Left lung (tissue), 10 donors: Measurements from ENCODE around the gene OR2V2. TPM values are rescaled to one million over a fixed set of nuclear protein-coding genes. Genes with fewer than 3 reads are reported as not detected.
A peak's percentile ranks its signal among the peaks of the same experiment; 100 is the strongest.

ENCODE experiments used
- ATAC-seq: fragments of 200-7000 bp; cut with Tn5 transposase; one replicate; pipeline ENCODE4 v1.9.1; 2020; ENCODE audit warnings: moderate library complexity
- DNase-seq, 4 donors: peaks; one replicate each; pipeline ENCODE4 v3.0.0-alpha.2; 2013 to 2020
- H3K27ac ChIP-seq, 2 donors: fragments of 200-600 bp; sonication (generic) in 1 of 2; one replicate each; pipeline versions ENCODE4 v1.5.0 to v1.8.0; 2020 to 2021
- H3K27me3 ChIP-seq, 2 donors: fragments of 200-600 bp; sonication (generic) in 1 of 2; one replicate each; pipeline versions ENCODE4 v1.5.0 to v1.8.0; 2020 to 2021
- H3K36me3 ChIP-seq, 2 donors: fragments of 200-600 bp; sonication (generic) in 1 of 2; one replicate each; pipeline versions ENCODE4 v1.5.0 to v1.8.0; 2020 to 2021
- H3K4me1 ChIP-seq, 2 donors: fragments of 200-600 bp; one replicate each; pipeline ENCODE4 v1.8.0; 2021
- H3K4me3 ChIP-seq, 2 donors: fragments of 200-600 bp; sonication (generic) in 1 of 2; one replicate each; pipeline versions ENCODE4 v1.5.0 to v1.8.0; 2020 to 2021; ENCODE audit warnings: mild to moderate bottlenecking in 1 of 2
- H3K9me3 ChIP-seq, 2 donors: fragments of 200-600 bp; sonication (generic) in 1 of 2; one replicate each; pipeline versions ENCODE4 v1.5.0 to v1.8.0; 2020 to 2021
- CTCF ChIP-seq, 2 donors: fragments of 200-600 bp; sonication (generic) in 1 of 2; IDR thresholded peaks; one replicate each; pipeline versions ENCODE4 v1.5.0 to v1.8.0; 2021; ENCODE audit warnings: antibody characterized with exemption in 2 of 2
- intact Hi-C, 2 donors: fragments of 100-400 bp; cut with DNase I; formaldehyde crosslinking; loops; one replicate each; pipeline versions ENCODE4 v1.11.2 to v1.14.2; 2022
- polyA plus RNA-seq, 6 donors: library from polyadenylated mRNA; unstranded; fragments of 120-200 nt; gene quantifications; one replicate each; pipeline ENCODE4 v1.2.1, GENCODE V29; 2013; ENCODE audit not compliant: insufficient read length in 6 of 6
- total RNA-seq, 2 donors: library from RNA; stranded (reverse); fragmentation: NEBNext Ultra II Directional; extraction: Animal tissue kit (Norgen Biotek cat#: 25700); gene quantifications; one replicate each; pipeline ENCODE4 v1.2.1, GENCODE V29; 2021
- donor health status: DM: no; HTN: yes; CAD: no.
- donor health status: DM: no; HTN: no; CAD: no.

OR2V2 gene
- total and polyA plus RNA-seq, 8 donors = 0.03 to 0.06 (median 0.04) TPM; not detected in 4

- TF ChIP-seq CTCF (IDR thresholded peaks at IDR 0.05) = no peak
- no peak for ATAC-seq
Observed at GRCh38 chr5:181199881-181200638, 52.7 kb downstream of the OR2V2 start.

GRCh38 chr5:181200816-181201215 is 53.4 kb downstream of the OR2V2 start:
- H3K4me3 ChIP-seq = no peak overlapping the region
- H3K4me1 ChIP-seq = peaks cover 12 to 33% of the 10 kb centered on the region in 2 donors
- TF ChIP-seq CTCF (IDR thresholded peaks at IDR 0.05) = no peak
- ATAC-seq (no peak), DNase-seq (no peak)
- intact Hi-C loops = no loop called here
- no peaks in the 10 kb centered on the region for H3K9me3 ChIP-seq
- H3K36me3 ChIP-seq = no peaks in the 10 kb centered on the region
- no peak overlapping the region for H3K27ac ChIP-seq
- peaks cover 0 to 25% of the 10 kb centered on the region in 2 donors for H3K27me3 ChIP-seq

More at GRCh38 chr5:181199881-181200638, 52.7 kb downstream of the OR2V2 start:
- H3K27ac ChIP-seq = no peak overlapping the region
- H3K36me3 ChIP-seq = no peaks in the 10 kb centered on the region
- no peaks in the 10 kb centered on the region for H3K9me3 ChIP-seq
- H3K27me3 ChIP-seq = peaks cover 0 to 17% of the 10 kb centered on the region in 2 donors
- intact Hi-C loops = no loop called here
- peak in 1 of 4 donors; percentile 22 for DNase-seq
- H3K4me1 ChIP-seq = peaks cover 10 to 25% of the 10 kb centered on the region in 2 donors
- H3K4me3 ChIP-seq = no peak overlapping the region

GRCh38 chr5:181203093-181203711 is 55.8 kb downstream of the OR2V2 start:
- H3K4me1 ChIP-seq = peaks cover 19 to 52% of the 10 kb centered on the region in 2 donors
- TF ChIP-seq CTCF (IDR thresholded peaks at IDR 0.05) = no peak
- no peaks in the 10 kb centered on the region for H3K9me3 ChIP-seq
- peak overlapping the region in 1 of 2 donors; percentile 56 for H3K4me3 ChIP-seq
- peak overlapping the region in 1 of 2 donors; percentile 71 for H3K27ac ChIP-seq
- H3K36me3 ChIP-seq = no peaks in the 10 kb centered on the region
- peaks cover 0 to 48% of the 10 kb centered on the region in 2 donors for H3K27me3 ChIP-seq
- ATAC-seq (no peak), DNase-seq (peak in 1 of 4 donors; percentile 31)
- intact Hi-C loops = no loop called here

GRCh38 chr5:181203777-181204112 is 56.4 kb downstream of the OR2V2 start:
- Histone ChIP-seq H3K4me3 (peak overlapping the region; percentile 33 to 56), H3K27ac (peak overlapping the region in 1 of 2 donors; percentile 71), H3K36me3 (no peaks in the 10 kb centered on the region), H3K27me3 (peaks cover 0 to 48% of the 10 kb centered on the region in 2 donors), H3K9me3 (no peaks in the 10 kb centered on the region), H3K4me1 (peaks cover 19 to 52% of the 10 kb centered on the region in 2 donors)
- intact Hi-C loops = no loop called here
- DNase-seq (no peak), ATAC-seq (no peak)
- TF ChIP-seq CTCF (IDR thresholded peaks at IDR 0.05) = no peak

- H3K4me3 ChIP-seq = peak overlapping the region; percentile 33 to 56
- peaks cover 0 to 48% of the 10 kb centered on the region in 2 donors for H3K27me3 ChIP-seq
- ATAC-seq = peak; percentile 3
- H3K27ac ChIP-seq = peak overlapping the region; percentile 61 to 71
- no peak for DNase-seq
- intact Hi-C loops = no loop called here
- peaks cover 19 to 52% of the 10 kb centered on the region in 2 donors for H3K4me1 ChIP-seq
- no peaks in the 10 kb centered on the region for H3K36me3 ChIP-seq
- no peak for TF ChIP-seq CTCF (IDR thresholded peaks at IDR 0.05)
- H3K9me3 ChIP-seq = no peaks in the 10 kb centered on the region
Observed at GRCh38 chr5:181204113-181204825, 56.9 kb downstream of the OR2V2 start.
